GM18519 (cell line): ENCODE data around the gene GJC1.
"Not testable (repeated sequence)": the region's sequence is repeated elsewhere in the genome, so short reads cannot be mapped to it uniquely, and the experiment has no call there.

Source experiments
- ATAC-seq: cut with Tn5 transposase; IDR thresholded peaks from one replicate; pipeline ENCODE4 v1.9.1; 2021; ENCODE audit warnings: mild to moderate bottlenecking, moderate library complexity; ENCODE audit not compliant: unreplicated experiment, low FRiP score

The GJC1 gene

DNA sequence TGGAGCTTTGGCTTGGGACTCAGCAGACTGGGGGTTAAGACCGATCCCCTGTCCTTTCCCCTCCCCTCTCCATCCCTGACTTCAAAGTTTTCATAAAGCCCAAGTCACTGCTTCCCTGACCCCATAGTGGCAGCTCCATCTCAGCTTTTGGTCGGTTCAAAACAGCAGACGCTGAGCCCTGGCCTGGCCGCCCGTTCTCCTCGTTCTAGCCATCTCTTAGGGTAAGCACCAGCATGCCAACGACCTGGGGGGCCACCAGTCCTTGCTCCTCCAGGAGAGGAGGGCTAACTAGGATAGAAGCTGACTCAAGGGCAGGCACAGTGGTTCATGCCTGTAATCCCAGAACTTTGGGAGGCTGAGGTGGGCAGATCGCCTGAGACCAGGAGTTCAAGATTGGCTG is 16.1 kb upstream of the GJC1 start:
- ATAC-seq = no peak

DNA sequence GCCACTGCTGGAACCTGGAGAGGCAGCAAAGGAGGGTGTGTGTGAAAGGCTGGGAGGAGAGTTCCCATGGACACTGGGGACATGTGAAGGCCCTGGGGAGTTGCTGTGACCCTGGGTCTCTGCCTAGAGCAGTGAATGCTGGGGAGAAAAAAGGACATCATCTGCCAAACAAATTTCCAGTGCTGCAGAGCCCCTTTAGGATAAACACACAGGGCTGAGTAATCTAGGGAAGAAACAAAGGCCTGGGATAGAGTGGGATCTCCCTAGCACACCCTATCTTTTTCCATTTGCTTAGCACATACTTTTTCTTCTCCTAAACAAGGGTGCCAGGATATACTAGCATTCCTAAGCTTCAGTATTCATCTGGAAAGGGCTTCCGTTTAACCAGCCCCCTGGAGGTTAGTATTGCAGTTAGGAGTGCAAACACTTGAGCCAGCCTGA is 14.3 kb upstream of the GJC1 start:
- no peak for ATAC-seq

DNA sequence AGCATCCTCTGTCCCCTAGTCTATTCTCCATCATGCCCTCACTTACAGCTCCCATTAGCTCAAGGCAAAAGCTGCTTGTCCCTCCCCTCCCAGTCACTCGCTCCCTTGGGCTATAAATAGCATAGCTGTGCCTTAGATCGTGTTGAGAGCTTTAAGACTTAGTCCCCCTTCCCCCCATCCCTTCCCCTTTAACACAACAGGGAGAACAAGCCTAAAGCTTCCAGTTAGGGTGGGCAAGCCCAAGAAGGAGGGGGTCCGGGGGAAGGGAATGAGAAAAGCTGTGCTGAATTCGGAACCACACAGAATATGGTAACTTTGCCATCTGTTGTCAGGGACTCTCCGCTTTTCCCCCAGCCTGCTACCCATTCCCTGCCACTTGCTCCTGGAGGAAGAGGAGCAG is 12.7 kb upstream of the GJC1 start:
- ATAC-seq = no peak

DNA sequence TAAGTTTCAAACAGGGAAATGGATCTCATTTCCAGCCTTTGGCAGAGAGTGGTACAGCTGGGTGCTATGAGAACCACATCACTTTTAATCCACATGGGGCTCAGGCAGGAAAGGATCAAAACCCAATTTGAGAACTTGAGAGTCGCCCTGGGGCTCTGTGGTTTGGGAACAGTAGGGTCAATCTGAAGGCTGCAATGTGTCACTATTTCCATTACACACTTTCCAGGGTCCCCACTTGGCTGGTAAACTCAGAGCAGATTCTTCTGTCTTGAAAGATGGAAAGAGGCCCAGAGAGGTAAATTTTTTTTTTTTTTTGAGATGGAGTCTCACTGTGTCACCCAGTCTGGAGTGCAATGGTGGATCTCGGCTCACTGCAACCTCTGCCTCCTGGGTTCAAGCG is 10.8 kb upstream of the GJC1 start:
- no peak for ATAC-seq

DNA sequence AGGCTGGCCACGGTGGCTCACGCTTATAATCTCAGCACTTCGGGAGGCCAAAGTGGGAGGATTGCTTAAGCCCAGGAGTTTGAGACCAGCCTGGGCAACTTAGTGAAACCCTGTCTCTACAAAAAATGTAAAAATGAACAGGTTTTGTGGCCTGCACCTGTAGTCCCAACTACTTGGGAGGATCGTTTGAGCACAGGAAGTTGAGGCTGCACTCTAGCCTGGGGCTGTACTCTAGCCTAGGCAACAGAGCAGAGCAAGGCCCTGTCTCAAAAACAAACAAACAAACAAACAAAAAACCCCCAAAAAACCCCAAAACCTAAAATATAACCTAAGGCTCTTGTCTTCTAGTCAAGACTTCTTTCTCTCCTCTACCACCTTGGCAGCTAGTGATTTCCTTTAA is 10.2 kb upstream of the GJC1 start:
- no peak for ATAC-seq

DNA sequence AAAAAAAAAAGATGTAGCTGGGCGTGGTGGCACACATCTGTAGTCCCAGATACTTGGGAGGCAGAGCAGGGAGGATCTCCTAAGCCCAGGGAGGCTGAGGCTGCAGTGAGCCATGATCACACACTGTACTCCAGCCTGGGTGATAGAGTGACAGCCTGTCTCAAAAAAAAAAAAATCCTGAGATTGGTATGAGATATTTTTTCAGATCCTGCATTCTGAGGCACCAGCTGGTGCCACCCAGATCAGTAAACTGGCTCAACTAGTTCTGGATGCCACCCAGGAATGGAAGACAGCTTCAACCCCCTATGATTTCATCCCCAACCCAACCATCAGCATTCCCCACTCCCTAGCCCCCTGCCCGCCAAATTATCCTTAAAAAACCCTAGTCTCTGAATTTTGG is 7.1 kb upstream of the GJC1 start:
- ATAC-seq = no peak

DNA sequence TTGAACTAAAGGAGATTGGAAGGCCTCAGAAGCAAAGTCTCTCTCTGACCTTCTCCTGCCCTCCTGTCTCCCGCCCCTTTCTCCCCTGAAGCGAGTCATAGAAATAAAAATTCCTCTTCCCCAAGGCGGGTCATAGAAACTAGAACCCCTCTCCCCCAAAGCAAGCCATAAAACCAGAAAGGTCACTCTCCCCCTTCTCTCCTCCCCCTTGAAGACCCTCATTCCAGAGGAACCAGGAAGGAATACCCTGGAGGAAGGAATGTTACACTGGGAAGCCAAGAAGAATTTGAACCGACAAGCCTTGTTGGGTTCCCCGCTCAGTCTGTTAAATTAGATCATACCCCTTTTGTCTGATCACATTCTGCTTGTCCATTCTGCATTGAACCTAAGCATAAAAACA is 2.7 kb upstream of the GJC1 start:
- no peak for ATAC-seq

DNA sequence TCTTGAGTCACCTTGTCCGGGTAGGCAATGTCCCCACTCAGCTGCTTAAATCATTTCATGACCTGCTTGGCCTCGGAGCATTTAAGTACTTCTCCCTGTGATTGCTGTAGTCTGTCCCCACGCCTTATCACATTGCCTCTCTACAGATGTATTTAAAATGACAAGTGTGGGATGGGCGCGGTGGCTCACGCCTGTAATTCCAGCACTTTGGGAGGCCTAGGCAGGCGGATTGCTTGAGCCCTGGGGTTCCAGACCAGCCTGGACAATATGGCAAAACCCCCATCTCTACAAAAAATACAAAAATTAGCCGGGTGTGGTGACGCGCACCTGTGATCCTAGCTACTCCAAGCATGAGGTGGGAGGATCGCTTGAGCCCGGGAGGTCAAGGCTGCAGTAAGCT is 1.3 kb upstream of the GJC1 start:
- no peak for ATAC-seq

DNA sequence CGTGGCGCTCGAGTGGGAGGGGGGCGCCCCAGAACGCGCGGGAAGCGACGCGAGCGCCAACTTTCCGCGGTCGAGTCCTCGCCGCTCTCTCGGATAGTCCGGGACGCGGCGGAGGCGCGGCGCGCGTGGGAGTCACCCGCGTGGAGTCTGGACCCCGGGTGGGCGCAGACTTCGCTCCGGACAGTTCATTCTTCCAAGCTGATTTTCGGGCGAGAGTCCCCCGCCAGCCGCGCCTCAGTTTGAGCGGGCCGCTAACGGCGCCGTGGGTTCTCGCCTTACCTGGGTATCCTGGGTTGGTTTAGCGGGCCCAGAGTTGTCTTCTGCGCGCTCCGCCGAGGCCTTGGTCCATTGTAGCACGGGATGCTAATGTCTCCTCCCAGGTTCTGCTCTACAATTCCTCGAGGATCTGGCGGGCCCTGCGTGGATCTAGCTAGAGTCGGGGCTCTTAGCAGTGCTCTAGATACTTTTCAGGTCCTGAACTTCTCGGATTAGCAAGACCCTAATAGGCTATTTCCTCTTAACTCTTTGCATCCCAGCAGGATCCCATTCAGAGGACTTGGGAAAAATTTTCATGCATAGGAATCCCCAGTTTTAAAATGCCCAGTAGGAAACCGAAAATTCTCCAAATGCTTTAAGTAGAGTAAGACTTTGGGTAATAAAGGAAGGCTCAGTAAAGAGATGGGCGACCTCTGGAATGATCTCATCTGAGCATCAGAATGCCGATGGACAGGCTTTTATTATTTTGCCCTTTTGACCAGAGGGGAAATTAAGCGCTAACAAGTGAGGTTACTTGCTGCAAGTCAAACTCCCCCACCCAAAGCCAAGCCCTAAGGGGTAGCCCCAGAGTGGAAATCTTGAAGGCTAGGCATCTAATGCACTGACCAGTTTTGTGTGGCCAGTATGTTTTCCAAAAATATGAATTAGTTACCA is 537 bp upstream of the GJC1 start:
- no peak for ATAC-seq

DNA sequence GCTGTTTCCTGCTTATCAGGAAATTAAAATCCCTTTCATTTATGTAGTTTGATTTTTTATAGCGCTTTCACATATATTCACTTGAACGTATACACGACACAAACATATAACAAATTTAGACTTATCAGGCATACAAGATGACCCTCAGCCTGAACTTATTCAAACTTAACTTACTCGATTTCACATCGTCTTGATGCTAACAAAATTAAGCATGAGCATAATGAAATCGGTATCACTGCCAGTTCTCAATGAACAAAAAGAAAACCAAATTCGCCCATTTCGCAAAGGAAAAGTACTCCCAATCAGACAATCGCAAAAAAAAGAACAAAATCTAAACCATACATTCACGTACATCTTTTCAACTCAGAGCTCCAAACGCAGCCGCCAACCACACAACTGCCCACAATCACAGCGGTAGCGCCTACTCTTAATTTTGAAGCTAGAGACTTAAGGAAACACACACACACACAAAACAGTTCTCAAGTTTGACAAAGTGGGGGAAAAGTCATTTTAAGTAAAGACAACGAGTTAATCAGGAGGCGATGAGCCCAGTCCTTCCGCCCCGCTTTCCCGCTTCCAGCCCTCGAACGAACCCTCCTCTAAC is 1.1 kb downstream of the GJC1 start:
- ATAC-seq = no peak

DNA sequence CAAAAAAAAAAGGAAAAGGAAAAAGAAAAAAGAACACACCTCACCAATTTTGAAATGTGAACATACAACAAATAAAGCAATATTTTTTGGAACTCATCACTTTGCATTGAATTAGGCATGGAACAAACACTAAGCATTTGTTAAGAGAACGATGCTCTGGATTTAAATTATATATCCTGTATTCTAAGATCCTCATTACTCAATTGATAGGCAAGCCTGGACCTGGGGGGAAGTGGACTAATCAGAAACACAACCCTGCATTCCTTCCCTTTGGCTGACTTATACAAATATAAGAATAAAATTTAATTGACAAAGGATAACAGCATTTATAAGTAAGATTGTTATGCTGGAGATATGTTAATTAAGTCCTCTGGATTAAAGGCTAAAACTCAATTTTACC is 2.2 kb downstream of the GJC1 start:
- ATAC-seq = no peak

DNA sequence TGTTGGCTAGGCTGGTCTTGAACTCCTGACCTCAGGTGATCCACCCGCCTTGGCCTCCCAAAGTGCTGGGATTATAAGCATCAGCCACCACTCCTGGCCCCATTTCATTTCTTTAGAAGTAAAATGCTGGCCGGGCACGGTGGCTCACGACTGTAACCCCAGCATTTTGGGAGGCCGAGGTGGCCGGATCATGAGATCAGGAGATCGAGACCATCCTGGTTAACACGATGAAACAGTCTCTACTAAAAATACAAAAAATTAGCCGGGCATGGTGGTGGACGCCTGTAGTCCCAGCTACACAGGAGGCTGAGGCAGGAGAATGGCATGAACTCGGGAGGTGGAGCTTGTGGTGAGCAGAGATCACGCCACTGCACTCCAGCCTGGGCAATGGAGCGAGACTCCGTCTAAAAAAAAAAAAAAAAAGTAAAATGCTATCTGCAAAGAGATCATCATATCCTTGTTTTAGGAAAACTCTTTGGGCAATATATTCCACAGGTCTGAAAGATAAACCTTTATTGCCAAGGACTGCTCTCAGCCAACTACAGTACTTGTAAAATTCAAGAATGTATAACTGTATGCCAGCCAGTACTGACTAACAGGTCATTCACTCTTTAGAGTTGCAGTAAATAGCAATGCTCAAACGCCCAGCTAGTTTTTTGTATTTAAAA is 3.8 kb downstream of the GJC1 start:
- ATAC-seq = no peak

DNA sequence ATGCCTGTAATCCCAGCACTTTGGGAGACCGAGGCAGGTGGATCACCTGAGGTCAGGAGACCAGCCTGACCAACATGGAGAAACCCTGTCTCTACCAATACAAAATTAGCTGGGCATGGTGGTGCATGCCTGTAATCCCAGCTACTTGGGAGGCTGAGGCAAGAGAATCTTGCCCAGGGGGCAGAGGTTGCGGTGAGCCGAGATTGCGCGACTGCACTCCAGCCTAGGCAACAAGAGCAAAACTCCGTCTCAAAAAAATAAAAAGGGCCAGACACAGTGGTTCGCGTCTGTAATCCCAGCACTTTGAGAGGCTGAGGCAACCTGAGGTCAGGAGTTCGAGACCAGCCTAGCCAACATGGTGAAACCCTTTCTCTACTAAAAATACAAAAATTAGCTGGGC is 4.9 kb downstream of the GJC1 start:
- not testable (repeated sequence) for ATAC-seq

DNA sequence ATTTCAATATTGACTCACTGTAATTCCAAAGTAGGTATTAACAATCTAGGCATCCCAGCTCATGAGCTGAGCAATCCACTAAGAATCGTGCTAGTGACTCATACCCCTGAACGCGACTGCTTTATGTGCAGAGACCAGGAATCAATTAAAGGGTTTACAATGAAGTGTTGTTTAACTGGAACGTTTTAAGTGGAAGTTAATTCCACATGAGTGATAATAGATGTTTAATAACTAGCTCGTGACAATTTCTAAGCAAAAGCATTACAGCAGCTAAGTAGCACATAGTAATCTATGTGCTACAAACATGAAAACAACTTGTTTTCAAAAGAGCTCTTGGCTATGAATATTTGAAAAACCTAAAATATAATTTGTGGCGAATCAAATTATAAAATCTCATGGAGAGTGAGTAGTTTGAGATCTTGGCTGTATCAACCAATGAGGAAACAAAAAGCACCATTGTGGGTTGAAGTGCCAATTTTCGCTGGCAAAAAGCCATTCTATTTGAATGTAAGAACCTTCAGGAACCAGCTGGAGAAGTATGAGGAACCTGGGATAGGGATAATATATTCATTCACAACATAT is 9.4 kb downstream of the GJC1 start:
- ATAC-seq = no peak

DNA sequence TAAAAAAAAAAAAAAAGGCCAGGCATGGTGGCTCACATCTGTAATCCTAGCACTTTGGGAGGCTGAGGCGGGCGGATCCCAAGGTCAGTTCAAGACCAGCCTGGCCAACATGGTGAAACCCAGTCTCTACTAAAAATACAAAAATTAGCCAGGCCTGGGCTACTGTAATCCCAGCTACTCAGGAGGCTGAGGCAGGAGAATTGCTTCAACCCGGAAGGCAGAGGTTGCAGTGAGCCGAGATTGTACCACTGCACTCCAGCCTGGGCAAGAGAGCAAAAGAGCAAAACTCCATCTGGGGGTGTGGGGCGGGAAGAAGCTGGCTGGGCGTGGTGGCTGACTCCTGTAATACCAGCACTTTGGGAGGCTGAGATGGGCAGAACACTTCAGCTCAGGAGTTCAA is 11.6 kb downstream of the GJC1 start:
- ATAC-seq = not testable (repeated sequence)

DNA sequence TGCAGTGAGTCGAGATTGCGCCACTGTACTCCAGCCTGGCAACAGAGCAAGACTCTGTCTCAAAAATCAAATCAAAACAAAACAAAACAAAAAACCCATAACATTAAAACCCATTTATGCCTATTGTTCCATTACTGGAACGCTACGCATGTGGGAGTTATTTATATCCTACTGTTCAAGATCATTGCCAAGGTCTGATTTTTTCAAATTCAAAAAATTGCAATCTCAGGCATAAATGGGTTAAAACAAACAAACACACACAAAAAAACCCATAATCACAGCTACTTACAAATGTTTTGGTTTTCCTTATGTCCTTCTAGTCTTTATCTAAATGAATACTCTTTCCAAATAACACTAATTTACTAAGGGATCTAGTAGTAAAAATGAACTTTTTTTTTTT is 17.8 kb downstream of the GJC1 start:
- no peak for ATAC-seq

DNA sequence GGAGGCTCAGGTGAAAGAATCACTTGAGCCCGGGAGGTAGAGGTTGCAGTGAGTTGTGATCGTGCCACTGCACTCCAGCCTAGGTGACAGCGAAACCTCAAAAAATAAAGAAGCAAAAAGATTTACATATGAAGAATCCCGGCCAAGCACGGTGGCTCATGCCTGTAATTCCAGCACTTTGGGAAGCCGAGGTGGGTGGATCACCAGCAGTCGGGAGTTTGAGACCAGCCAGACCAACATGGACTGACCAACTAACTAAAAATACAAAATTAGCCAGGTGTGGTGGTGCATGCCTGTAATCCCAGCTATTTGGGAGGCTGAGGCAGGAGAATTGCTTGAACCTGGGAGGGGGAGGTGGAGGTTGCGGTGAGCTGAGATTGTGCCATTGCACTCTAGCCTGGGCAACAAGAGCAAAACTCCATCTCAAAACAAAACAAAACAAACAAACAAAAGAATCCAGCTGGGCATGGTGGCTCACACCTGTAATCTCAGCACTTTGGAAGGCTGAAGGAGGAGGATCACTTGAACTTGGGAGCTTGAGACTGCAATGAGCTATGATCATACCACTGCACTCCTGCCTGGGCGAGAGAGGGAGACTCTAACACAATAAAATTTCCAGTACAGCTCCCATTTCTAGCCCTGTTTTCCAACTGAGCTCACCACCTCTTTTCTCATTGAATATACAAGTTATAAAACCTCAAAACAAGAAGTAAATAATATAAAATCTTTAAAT is 21.3 kb downstream of the GJC1 start:
- not testable (repeated sequence) for ATAC-seq

DNA sequence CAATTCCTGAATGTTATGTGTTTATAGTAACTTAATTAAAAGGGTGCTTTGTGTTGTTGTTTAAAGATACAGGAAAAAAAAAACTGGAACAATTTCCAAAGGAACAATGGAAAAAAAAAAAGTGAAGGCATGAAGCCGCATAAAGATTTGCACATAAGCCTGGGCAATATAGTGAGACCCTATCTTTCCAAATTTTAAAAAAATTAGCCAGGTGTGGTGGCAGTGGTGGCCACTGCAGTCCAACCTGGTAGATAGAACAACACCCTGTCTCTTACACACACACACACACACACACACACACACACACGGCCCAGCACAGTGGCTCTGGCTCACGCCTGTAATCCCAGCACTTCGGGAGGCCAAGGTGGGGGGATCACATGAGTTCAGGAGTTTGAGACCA is 21.9 kb downstream of the GJC1 start:
- ATAC-seq = no peak

DNA sequence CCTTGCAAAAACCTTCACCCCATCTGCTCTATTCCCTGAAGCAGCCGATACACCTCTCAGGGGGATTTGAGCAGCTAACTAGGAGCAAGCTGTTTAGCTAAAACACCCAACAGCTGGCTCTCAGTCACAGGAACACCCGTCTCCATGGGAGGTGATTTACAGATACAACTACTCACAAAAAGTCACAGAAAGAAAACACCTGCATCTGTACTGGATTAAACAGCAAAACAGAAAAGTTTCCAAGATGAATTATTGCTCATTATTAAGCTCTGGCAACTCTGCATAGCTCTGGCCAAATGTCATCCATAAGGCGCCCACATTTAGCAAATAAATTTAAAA is 22.3 kb downstream of the GJC1 start:
- no peak for ATAC-seq

DNA sequence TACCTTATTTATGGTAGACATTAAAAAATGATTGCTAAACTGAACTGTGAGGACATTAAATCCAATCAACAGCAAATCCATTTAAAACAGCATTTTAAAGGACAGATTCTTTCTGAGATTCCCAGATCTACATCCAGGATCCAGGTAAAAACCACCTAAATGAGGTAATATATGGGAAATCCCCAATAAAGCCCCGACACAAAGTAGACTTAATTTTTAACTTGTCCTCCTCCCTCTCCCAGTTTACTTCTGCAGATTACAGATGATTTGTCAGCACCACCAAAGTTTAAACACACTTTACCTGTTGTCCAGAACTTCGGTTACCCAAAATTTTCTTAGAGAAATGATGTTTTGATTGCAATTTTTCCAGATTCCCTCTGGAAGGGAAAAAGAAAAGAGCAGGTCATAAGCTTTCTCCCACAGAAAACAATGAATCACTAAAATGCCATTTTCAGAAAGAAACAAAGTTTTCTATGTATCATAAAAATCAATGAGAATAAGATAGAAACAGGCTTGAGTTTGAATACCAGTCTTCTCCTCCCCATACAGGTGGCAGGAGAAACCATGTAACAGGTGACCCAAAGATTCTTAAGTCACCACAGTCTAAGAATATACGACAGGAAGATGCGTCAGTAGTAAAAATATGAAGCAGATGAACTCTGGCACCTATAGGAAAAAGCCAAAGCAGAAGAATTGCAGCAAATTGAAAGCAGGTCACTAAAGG is 22.8 kb downstream of the GJC1 start:
- no peak for ATAC-seq
